Mesenchymal stem cell (in vitro differentiated cells and primary cell): Measurements from ENCODE around the gene PPTC7.
"Not testable (repeated sequence)": the region's sequence is repeated elsewhere in the genome, so short reads cannot be mapped to it uniquely, and the experiment has no call there.

ENCODE experiments used
- DNase-seq: peaks from one replicate; pipeline ENCODE4 v3.0.0-alpha.2; 2013
- H2AFZ ChIP-seq: one replicate; pipeline ENCODE4 v1.6.1; 2013; ENCODE audit warnings: low read depth, mild to moderate bottlenecking, control low read depth, inconsistent platforms, low read length, moderate library complexity
- H2AK5ac ChIP-seq: 2 replicates; pipeline ENCODE4 v1.6.1; 2013; ENCODE audit warnings: low read length, moderate library complexity, mild to moderate bottlenecking, inconsistent platforms; ENCODE audit not compliant: severe bottlenecking
- H2BK120ac ChIP-seq: one replicate; pipeline ENCODE4 v1.6.1; 2013; ENCODE audit warnings: low read depth, mild to moderate bottlenecking, inconsistent platforms, low read length, moderate library complexity
- H2BK12ac ChIP-seq, 2 experiments: one replicate each; pipeline ENCODE4 v1.6.1; 2013; ENCODE audit warnings: inconsistent platforms in 2 of 2, low read length in 2 of 2, mild to moderate bottlenecking in 2 of 2, moderate library complexity in 2 of 2, control low read depth in 1 of 2
- H2BK15ac ChIP-seq: one replicate; pipeline ENCODE4 v1.6.1; 2013; ENCODE audit warnings: mild to moderate bottlenecking, low read depth, inconsistent platforms; ENCODE audit not compliant: poor library complexity, severe bottlenecking
- H2BK5ac ChIP-seq: 2 replicates; pipeline ENCODE4 v1.6.1; 2013; ENCODE audit warnings: low read depth, mild to moderate bottlenecking, low read length, control low read depth, inconsistent platforms; ENCODE audit not compliant: poor library complexity, severe bottlenecking
- H3K14ac ChIP-seq, 2 experiments: one replicate each; pipeline ENCODE4 v1.6.1; 2013; ENCODE audit warnings: inconsistent platforms in 2 of 2, low read length in 2 of 2, control low read depth in 1 of 2, mild to moderate bottlenecking in 1 of 2, moderate library complexity in 1 of 2
- H3K18ac ChIP-seq, 2 experiments: one replicate each; pipeline ENCODE4 v1.6.1; 2013; ENCODE audit warnings: inconsistent platforms in 2 of 2, low read length in 2 of 2, control low read depth in 1 of 2, low read depth in 1 of 2, mild to moderate bottlenecking in 1 of 2
- H3K23ac ChIP-seq, 2 experiments: one replicate each; pipeline ENCODE4 v1.6.1; 2013; ENCODE audit warnings: inconsistent platforms in 2 of 2, low read length in 2 of 2, mild to moderate bottlenecking in 2 of 2, moderate library complexity in 2 of 2, control low read depth in 1 of 2
- H3K27ac ChIP-seq: 2 replicates; pipeline ENCODE4 v1.5.1; 2013; ENCODE audit warnings: mild to moderate bottlenecking, moderate library complexity, low read length, control low read depth, inconsistent platforms; ENCODE audit not compliant: poor library complexity, severe bottlenecking
- H3K27me3 ChIP-seq, 2 experiments: 2 replicates each; pipeline versions ENCODE4 v1.6.1 to v1.7.0; 2013; ENCODE audit warnings: low read length in 2 of 2, mild to moderate bottlenecking in 2 of 2, moderate library complexity in 2 of 2, control low read depth in 1 of 2, inconsistent platforms in 1 of 2; ENCODE audit not compliant: control insufficient read depth in 1 of 2, insufficient read depth in 1 of 2
- H3K36me3 ChIP-seq, 2 experiments: 2 replicates each; pipeline versions ENCODE4 v1.6.1 to v1.7.0; 2013; ENCODE audit warnings: low read length in 2 of 2, control low read depth in 1 of 2, inconsistent platforms in 1 of 2, low read depth in 1 of 2, mild to moderate bottlenecking in 1 of 2; ENCODE audit not compliant: insufficient read depth in 2 of 2, control insufficient read depth in 1 of 2
- H3K4ac ChIP-seq, 2 experiments: one replicate each; pipeline ENCODE4 v1.6.1; 2013; ENCODE audit warnings: inconsistent platforms in 2 of 2, low read length in 2 of 2, mild to moderate bottlenecking in 2 of 2, moderate library complexity in 2 of 2, control low read depth in 1 of 2, low read depth in 1 of 2
- H3K4me1 ChIP-seq: 2 replicates; pipeline ENCODE4 v1.6.1; 2013; ENCODE audit warnings: low read depth, low read length, control low read depth; ENCODE audit not compliant: control insufficient read depth, insufficient read depth
- H3K4me2 ChIP-seq: 2 replicates; pipeline ENCODE4 v1.6.1; 2013; ENCODE audit warnings: low read length, mild to moderate bottlenecking, inconsistent platforms; ENCODE audit not compliant: poor library complexity, severe bottlenecking
- H3K4me3 ChIP-seq, 2 experiments: 2 replicates each; pipeline versions ENCODE4 v1.5.1 to v1.7.0; 2013; ENCODE audit warnings: low read length in 2 of 2, mild to moderate bottlenecking in 2 of 2, control low read depth in 1 of 2, low read depth in 1 of 2; ENCODE audit not compliant: insufficient read depth in 1 of 2
- H3K79me1 ChIP-seq: replicated peaks from 2 replicates; pipeline ENCODE4 v1.6.1; 2013; ENCODE audit warnings: mild to moderate bottlenecking, control low read depth, low read length, inconsistent platforms; ENCODE audit not compliant: poor library complexity, severe bottlenecking
- H3K9ac ChIP-seq: 2 replicates; pipeline ENCODE4 v1.7.0; 2013; ENCODE audit warnings: mild to moderate bottlenecking, low read length, moderate library complexity
- H3K9me3 ChIP-seq: 2 replicates; pipeline ENCODE4 v1.7.0; 2013; ENCODE audit warnings: mild to moderate bottlenecking, low read length; ENCODE audit not compliant: control insufficient read depth
- H4K8ac ChIP-seq: one replicate; pipeline ENCODE4 v1.6.1; 2013; ENCODE audit warnings: inconsistent platforms, mild to moderate bottlenecking, low read length, moderate library complexity
- H4K91ac ChIP-seq: one replicate; pipeline ENCODE4 v1.6.1; 2013; ENCODE audit warnings: mild to moderate bottlenecking, low read length, inconsistent platforms
- WGBS: methylation state at CpG from one replicate; pipeline ENCODE4 v1.1.7; 2013; ENCODE audit warnings: mixed read lengths; 5-methylcytosine and 5-hydroxymethylcytosine counted together

PPTC7 gene

GRCh38 chr12:110560048-110560447 lies 23.1 kb downstream of the PPTC7 start:
- Histone ChIP-seq H3K9me3 (no peaks in the 10 kb centered on the region), H3K79me1 (peaks cover 15% of the 10 kb centered on the region), H3K23ac (no peak overlapping the region), H3K36me3 (no peaks in the 10 kb centered on the region), H3K4ac (no peak overlapping the region), H4K8ac (no peak overlapping the region), H2BK5ac (no peak overlapping the region), H3K4me1 (peaks cover 12% of the 10 kb centered on the region), H3K9ac (no peak overlapping the region), H2AFZ (no peak overlapping the region), H3K14ac (no peak overlapping the region), H4K91ac (no peak overlapping the region), H3K27me3 (no peaks in the 10 kb centered on the region), H2BK15ac (no peak overlapping the region), H2BK120ac (no peak overlapping the region), H2AK5ac (no peak overlapping the region), H2BK12ac (no peak overlapping the region), H3K18ac (no peak overlapping the region), H3K27ac (no peak overlapping the region), H3K4me3 (no peak overlapping the region), H3K4me2 (no peak overlapping the region)
- 95% methylated on average over 2 of the region's 5 CpGs for WGBS
- no peak for DNase-seq

- H3K36me3 ChIP-seq, H4K8ac ChIP-seq, H2BK120ac ChIP-seq, H3K23ac ChIP-seq, H3K18ac ChIP-seq, H3K4ac ChIP-seq, H4K91ac ChIP-seq, H2BK12ac ChIP-seq, H3K27ac ChIP-seq, H2BK5ac ChIP-seq, H2BK15ac ChIP-seq, DNase-seq, H3K4me3 ChIP-seq, H3K4me2 ChIP-seq, H3K14ac ChIP-seq, H3K27me3 ChIP-seq, H2AFZ ChIP-seq, H3K9me3 ChIP-seq, H2AK5ac ChIP-seq: not testable (repeated sequence)
- Histone ChIP-seq H3K79me1 (peaks cover 19% of the 10 kb centered on the region), H3K9ac (peak overlapping the region; percentile 42), H3K4me1 (peaks cover 12% of the 10 kb centered on the region)
- WGBS: 100% methylated on average over 1 of the region's 2 CpGs
Observed at GRCh38 chr12:110558945-110559344, 24.2 kb downstream of the PPTC7 start.

- H3K4me3 ChIP-seq: no peak overlapping the region
- no peak overlapping the region for H2BK120ac ChIP-seq
- no peak overlapping the region for H3K14ac ChIP-seq
- no peak overlapping the region for H3K4ac ChIP-seq
- H3K27ac ChIP-seq: no peak overlapping the region
- no peak overlapping the region for H2BK5ac ChIP-seq
- no peak overlapping the region for H2BK12ac ChIP-seq
- no peak overlapping the region for H4K91ac ChIP-seq
- no peak overlapping the region for H3K4me2 ChIP-seq
- H3K79me1 ChIP-seq: peaks cover 23% of the 10 kb centered on the region
- H3K27me3 ChIP-seq: no peaks in the 10 kb centered on the region
- H2AK5ac ChIP-seq: no peak overlapping the region
- WGBS: 100% methylated on average over 2 of the region's 3 CpGs
- DNase-seq: no peak
- H3K9me3 ChIP-seq: no peaks in the 10 kb centered on the region
- H2BK15ac ChIP-seq: no peak overlapping the region
- H3K18ac ChIP-seq: no peak overlapping the region
- no peak overlapping the region for H2AFZ ChIP-seq
- no peaks in the 10 kb centered on the region for H3K36me3 ChIP-seq
- no peak overlapping the region for H4K8ac ChIP-seq
- H3K4me1 ChIP-seq: peaks cover 10% of the 10 kb centered on the region
- no peak overlapping the region for H3K9ac ChIP-seq
- no peak overlapping the region for H3K23ac ChIP-seq
Observed at GRCh38 chr12:110557300-110557699, 25.8 kb downstream of the PPTC7 start.

GRCh38 chr12:110556705-110557104 lies 26.4 kb downstream of the PPTC7 start:
- Histone ChIP-seq H3K79me1 (peaks cover 23% of the 10 kb centered on the region), H2AK5ac (no peak overlapping the region), H3K9ac (peak overlapping the region; percentile 0), H3K4ac (peak overlapping the region in 1 of 2 experiments; percentile 13), H3K18ac (peak overlapping the region; percentile 6 to 31), H3K23ac (no peak overlapping the region), H4K8ac (no peak overlapping the region), H3K9me3 (no peaks in the 10 kb centered on the region), H2BK5ac (no peak overlapping the region), H3K36me3 (no peaks in the 10 kb centered on the region), H2BK120ac (no peak overlapping the region), H2AFZ (no peak overlapping the region), H4K91ac (no peak overlapping the region), H3K27me3 (no peaks in the 10 kb centered on the region), H3K4me1 (peaks cover 8% of the 10 kb centered on the region), H3K4me2 (no peak overlapping the region), H3K14ac (peak overlapping the region in 1 of 2 experiments; percentile 30), H2BK15ac (no peak overlapping the region), H3K27ac (no peak overlapping the region), H2BK12ac (no peak overlapping the region), H3K4me3 (no peak overlapping the region)
- WGBS: 95% methylated on average over 10 of the region's 10 CpGs
- DNase-seq: no peak
